IPS-18c (cell line): Measurements from ENCODE around the gene SMG1.

ENCODE experiments used
- H3K4me3 ChIP-seq: 2 replicates; pipeline ENCODE4 v1.7.0; 2013; ENCODE audit warnings: low read depth, mild to moderate bottlenecking, low read length, moderate library complexity; ENCODE audit not compliant: insufficient read depth
- H3K9me3 ChIP-seq: one replicate; pipeline ENCODE4 v1.6.1; 2013; ENCODE audit warnings: mild to moderate bottlenecking, low read length, moderate library complexity; ENCODE audit not compliant: control insufficient read depth, insufficient read depth

SMG1 gene

DNA sequence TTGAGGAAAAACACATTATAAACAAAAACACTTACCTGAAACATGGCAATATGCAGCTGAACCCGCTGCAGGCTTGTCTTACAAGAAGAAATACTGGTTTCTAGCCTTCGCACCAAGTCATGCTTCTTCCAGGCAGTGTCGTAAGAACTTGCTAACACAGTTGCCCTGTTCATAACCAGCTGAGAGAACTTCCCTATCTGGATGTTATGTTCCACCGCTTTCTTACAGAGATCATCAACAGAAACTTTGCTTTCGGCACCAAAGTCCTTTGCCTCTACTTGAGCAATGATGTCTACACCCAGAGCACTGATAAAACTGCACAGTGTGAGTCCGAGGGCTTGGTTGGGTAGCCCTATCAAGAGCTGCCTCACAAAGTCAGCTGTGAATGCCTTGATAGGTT, 97.0 kb downstream of the SMG1 start:
- H3K9me3 ChIP-seq: no peaks in the 10 kb centered on the region

DNA sequence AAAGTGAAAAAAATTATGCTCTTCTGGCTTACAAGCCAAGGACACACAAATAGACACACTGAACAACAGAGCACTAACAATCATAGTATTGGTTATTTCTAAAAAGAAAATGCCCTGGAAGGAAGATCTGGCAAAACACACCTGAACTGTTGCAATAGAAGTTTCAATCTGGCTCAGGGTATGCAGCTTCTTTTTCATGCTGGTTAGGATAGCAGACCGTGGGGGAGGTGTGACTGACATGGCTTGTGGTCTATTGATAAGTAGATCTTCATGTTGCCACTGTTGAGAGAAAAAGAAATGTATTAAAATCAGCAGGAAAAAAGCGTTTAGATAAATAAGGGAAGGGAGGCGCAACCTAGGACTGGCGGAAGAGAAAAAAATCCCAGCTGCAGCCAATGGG, 98.3 kb downstream of the SMG1 start:
- Histone ChIP-seq H3K9me3 (no peaks in the 10 kb centered on the region), H3K4me3 (no peak overlapping the region)

More for the DNA sequence above, 97.0 kb downstream of the SMG1 start:
- no peak overlapping the region for H3K4me3 ChIP-seq

DNA sequence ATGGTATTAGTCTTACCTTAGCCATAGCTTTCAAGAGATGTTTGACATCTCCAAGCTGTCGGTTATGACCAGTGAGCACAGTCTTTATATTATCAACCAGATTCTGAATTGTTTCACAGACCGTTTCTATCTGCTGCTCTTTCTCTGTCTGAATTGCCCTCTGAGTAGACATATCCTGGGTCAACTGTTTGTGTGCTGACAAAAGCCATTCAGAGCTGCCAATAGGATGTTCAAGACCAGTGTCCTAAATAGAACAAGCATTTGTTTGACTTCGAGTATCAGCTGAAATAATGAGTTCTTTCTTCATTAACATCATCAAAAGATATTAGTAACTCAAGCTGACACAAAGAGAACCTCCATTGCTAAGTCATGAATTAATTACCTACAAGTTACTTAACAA, 109.9 kb downstream of the SMG1 start:
- H3K4me3 ChIP-seq: no peak overlapping the region
- no peaks in the 10 kb centered on the region for H3K9me3 ChIP-seq

DNA sequence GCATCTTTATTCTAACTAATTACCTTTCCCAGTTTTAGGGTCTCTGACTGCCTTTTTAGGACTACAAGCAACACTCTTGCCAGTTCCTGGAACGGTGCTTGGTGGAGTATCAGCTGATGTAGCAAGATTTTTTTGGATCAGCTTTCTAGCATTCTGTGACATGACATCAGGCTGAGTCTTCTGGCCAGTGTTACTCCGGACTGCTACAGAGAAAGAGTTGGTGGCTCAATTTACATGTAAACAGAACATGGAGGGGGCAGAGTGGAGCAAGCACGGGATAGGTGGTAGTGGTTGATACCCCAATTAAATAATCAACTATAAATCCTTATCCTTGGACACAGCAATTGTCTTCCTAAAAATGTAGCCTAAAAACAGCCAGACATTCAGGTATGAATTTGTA, 114.3 kb downstream of the SMG1 start:
- H3K4me3 ChIP-seq: no peak overlapping the region

DNA sequence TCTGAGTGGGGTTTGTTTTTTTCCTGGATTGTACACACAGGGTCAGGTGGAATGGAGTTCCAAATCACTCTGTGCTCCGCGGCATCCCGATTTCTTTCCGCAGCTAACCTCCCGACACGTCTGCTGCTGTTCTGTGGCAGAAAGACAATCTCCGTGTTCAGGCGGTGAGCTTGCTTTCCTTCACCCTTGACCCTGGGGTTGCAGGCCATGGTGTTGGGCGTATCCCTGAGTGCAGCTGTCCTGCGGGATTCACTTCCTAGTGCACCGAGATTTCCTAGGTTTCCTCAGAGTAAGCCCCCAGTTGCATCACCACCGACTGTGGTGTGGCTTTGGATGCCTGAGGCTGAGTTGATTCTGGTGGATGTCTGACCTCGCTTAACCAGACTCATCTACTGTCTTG, 117.0 kb downstream of the SMG1 start:
- Histone ChIP-seq H3K9me3 (no peaks in the 10 kb centered on the region), H3K4me3 (no peak overlapping the region)

More for the DNA sequence above, 114.3 kb downstream of the SMG1 start:
- H3K9me3 ChIP-seq: no peaks in the 10 kb centered on the region

DNA sequence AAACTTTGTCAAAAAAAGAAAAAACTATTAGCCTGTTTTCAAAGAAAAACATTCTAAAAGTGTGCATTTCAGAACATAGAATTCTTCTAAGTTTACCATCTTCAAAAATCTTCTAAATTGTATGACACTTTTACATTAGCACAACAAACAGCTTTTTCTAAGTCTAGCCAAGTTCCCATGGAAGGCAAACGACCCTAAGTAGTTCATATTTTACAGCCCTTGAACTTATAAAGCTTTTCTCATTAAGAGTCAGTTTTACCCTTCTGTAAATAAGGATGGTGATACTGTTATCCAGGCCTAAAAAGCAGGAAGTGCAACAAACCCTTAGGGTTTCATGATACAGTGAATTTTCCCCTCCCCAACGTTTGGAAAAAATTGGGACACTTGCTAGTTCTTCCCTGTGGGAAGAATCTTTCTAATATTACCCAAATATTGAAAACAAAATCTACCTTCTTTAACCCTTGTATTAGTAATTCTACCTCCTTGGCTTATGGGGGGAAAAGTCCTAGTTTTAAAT, 120.9 kb downstream of the SMG1 start:
- H3K9me3 ChIP-seq: no peaks in the 10 kb centered on the region
- H3K4me3 ChIP-seq: no peak overlapping the region

DNA sequence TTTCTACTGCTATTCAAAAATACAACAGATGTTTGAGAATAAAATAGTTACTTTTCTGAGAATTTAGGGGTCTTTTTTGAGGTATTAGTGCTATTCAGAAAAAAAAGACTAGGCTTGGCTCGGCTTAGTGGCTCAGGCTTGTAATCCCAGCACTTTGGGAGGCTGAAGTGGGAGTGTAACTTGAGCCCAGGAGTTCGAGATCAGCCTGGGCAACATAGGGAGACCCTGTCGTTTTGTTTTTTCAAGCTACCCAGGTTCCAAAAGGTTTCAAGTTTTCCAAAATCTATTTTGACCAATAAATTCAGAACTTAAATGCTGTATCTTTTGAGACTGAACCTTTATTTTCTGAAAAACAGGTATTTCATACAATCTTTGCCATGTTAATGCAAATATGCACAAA, 121.7 kb downstream of the SMG1 start:
- no peaks in the 10 kb centered on the region for H3K9me3 ChIP-seq
- no peak overlapping the region for H3K4me3 ChIP-seq

DNA sequence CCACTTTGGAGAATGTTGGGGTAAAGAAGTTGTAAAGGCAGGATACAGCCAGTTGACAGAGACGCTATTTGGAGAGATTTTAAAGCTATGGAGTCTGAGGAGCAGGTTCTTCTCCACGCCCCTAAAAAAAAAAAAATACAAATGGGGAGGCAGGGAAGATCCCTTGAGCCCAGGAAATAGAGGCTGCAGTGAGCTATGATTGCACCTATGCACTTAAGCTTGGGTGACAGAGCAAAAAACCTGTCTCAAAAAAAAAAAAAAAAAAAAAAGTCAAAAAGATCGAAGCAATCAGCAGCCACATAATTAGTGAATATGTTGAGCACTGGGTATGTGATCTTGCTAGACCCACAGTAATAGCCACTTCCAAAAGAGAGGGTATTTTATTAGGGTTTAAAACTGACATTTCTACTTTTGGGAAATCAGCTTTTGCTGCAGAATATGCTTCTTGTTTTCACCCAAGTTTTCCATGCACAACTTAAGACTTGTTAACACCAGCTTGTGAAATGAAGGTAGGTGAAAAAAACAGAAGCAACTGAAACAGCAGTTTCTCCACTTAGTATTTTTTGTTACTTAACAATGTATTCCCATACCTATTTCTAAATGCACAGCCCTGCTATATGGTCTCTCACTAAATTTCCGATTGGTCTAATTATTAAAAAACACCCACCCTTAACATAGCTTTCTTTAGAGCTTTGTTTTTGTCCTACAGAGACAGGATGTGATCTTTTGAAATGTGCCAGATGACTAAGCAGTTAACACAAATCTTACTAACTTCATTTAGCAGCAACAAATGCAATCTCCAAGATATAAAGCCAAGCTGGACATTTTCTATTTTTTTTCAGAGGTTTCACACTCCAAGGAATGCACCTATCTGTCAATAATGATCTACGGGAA, 122.4 kb downstream of the SMG1 start:
- Histone ChIP-seq H3K4me3 (no peak overlapping the region), H3K9me3 (no peaks in the 10 kb centered on the region)

DNA sequence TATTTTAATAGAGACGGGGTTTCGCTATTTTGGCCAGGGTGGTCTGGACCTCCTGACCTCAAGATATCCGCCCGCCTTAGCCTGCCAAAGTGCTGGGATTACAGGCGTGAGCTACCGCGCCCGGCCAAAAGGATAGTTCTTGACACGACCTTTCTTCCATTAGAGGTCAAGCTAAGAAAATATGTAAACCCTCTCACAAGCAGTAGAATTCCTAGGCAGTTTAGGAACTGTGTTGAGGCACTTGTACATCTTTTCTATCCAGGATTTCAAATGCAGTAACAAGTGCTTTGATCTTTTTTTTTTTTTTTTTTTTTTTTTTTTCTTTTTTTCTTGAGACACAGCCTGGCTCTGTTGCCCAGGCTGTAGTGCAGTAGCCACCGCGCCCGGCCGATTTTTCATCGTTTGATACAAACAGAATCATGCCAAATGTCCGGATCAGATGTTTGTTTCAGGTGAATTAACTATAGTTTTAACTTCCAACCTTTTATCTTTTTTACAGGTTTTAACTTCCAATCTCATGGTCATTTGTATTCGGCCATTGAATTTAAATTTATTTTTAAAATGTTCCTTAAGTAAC, 123.4 kb downstream of the SMG1 start:
- no peak overlapping the region for H3K4me3 ChIP-seq

DNA sequence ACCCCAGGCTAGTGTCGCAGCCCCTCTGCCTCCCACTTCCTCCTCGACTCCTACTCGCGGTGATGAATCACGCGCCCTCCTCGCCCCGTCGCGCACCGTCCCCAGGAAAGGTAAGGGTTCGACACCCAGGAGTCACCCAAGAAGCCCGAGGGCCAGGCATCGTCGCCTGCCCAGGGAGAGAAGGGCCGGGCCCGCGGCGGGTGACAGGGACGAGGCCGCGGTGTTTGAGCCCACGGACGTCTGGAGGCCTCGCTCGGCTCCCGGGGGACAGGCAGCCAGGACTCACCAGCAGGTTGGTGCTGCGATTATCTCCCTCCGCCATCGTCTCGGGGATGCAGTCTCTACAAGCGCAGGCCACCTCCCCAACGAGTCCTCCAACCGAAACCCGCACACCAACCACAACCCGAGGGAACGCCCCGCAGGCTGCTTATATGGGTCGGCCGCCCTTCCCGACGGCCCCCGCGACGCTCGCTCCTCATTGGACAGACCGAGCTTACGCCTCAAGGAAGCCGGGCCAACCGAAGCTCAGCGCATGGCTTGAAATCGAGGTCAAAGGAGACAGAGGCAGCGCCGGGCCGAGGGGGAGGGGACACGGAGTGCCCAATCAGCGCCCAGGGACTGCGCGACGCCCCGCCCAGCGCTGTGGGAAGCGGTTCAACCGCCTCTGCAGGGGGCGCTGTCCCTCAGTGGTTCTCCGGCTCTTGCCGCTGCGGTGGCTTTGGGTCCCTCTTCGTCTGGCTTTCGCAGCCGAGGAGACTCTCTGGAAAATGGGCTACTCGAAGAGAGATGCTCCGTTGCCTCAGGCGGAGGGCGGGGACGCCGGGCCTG, 124.8 kb downstream of the SMG1 start, which contains the start of gene ARL6IP1:
ARL6IP1 (minus strand) TSS at position 405 of the 828 bp plus-strand sequence; CDS start at position 322, 83 bp downstream.
- Histone ChIP-seq H3K9me3 (no peaks in the 10 kb centered on the region), H3K4me3 (peak within 1 kb of the TSS; percentile 88)

More for the DNA sequence above, 123.4 kb downstream of the SMG1 start:
- H3K9me3 ChIP-seq: no peaks in the 10 kb centered on the region

DNA sequence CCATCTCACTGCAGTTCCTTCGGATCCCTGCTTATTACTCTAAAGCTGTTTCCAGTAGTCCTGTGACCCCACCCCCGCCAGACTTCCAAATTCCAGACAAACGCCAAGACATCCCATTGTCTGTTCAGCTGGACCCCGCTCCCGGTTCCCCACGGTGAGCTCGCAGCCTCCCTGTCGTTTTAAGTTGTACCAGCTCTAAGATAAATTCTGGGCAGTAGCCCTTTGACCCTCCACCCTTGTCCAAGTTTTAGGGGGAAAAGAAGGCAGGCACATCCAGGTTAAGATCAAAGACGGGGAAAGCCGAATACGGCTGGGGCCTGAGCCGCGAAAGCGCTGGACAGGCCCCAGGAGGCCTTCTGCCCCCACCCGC, 125.4 kb downstream of the SMG1 start:
- H3K9me3 ChIP-seq: no peaks in the 10 kb centered on the region
- H3K4me3 ChIP-seq: peak overlapping the region; percentile 88

DNA sequence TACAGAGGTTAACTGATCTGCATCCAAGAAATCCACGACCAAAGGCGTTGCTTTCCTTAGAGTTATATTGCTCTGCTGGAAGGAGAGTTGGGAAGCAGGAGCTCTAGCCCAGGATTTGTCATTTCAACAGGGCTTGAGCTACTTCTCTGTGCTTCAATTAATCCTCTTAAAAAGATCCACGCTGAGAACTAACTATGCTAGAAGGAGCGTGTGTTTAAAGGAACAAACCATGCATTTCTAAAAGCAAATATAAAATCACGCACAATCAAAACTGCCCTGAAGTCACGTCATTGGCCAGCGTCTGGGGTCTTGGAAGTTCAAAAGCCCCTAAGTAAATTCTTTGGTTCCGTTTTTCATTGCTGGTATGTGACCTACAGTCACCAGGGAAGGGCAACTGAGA, 125.9 kb downstream of the SMG1 start:
- Histone ChIP-seq H3K9me3 (no peaks in the 10 kb centered on the region), H3K4me3 (peak overlapping the region; percentile 88)

DNA sequence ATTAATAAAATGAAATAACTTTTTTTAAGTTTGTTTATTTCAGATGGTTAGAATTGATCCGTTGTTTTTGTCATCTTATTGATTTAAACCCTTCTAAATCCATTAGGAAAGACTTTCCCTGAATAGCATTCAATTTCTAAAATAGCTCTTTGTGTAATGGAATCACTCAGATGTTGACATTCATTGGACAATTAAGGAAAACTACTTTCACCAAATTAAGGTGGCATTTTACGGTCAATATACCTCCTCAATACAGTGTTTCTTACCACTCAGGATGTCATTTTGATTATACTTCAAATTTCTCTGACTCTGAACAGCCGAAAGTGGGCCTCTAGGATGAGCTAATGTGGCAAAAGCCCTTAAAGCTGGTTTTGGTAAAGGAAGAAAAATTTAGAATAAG, 126.7 kb downstream of the SMG1 start:
- H3K4me3 ChIP-seq: peak overlapping the region; percentile 88; the same call in 1 of the 2 replicates
- H3K9me3 ChIP-seq: no peaks in the 10 kb centered on the region

DNA sequence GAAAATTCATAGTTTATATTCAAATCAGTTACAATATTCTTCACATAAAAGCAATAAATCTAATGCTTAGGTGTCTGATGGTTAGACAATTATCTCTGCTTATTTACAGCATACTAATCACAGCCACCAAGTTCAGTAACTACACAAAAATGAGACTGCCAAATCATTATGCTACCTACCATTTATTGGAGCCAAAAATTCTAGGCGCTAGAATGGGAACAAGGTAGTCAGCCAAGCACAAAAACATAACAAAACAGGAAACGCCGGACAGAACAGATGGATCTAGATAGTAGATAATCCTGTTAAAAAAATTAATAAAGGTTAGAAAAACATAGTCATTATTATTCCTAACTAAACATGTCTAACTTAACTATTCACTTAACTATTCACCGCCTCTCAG, 128.5 kb downstream of the SMG1 start:
- no peak overlapping the region for H3K4me3 ChIP-seq
- no peaks in the 10 kb centered on the region for H3K9me3 ChIP-seq

DNA sequence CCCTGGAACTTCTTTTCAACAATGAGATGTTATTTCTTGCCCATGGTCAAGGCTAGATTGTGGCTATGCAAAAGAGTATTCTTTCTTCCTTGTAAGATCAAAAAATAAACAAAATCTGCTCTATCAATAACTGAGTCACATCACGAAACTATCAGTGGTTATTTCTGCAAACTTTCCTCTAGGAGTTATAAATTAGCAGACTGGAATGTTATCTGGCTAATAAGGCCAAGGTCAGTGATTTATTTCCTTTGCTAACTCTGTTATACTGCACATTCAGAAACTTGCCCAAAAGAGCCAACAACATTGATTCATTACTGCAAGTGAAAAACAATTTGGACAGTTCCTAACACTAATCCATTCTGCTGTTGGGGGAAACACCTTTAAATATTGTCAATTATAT, 129.8 kb downstream of the SMG1 start:
- no peak overlapping the region for H3K4me3 ChIP-seq
- no peaks in the 10 kb centered on the region for H3K9me3 ChIP-seq

DNA sequence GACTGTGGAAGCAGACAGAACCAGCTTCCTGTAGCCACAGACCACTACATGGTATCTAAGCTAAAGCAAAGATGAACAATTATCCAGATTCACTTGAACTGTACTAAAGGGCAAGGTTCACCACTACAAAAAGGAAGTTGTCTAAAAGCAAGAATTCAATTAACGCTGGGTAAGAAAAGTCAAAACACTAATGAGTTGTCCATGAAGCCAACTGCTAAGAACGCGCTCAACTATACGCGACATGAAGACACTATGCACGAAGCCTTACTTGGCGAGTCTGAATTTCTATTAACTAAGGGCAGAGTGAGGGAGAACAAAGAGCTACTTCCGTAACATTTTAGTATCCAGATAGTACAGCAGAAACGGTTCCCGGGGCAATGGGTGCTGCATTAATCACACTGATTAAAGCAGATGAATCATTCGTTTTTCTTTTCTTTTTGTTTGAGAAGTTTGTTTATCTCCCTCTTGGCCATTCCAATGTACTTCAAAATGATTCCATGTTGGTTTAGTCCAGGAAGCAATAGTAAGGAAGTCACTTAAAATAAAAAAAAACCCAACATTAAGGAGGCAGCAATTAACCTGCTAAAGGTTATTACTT, 133.3 kb downstream of the SMG1 start:
- H3K9me3 ChIP-seq: peaks cover 2% of the 10 kb centered on the region
- no peak overlapping the region for H3K4me3 ChIP-seq
